Activated T-cell treated with anti-CD3 and anti-CD28 coated beads, Interleukin-2, amount 50 U/mL, for 24 hours (primary cell): Measurements from ENCODE around the gene ANO5.
"Not testable (repeated sequence)": the region's sequence is repeated elsewhere in the genome, so short reads cannot be mapped to it uniquely, and the experiment has no call there.

Experiments used
- DNase-seq: peaks from one replicate; pipeline ENCODE4 v3.0.0-alpha.2; 2020
- H3K27ac Mint-ChIP-seq: 2 replicates; pipeline ENCODE4 v1.8.0; 2020; ENCODE audit warnings: mild to moderate bottlenecking, mixed read lengths
- H3K27me3 Mint-ChIP-seq: 2 replicates; pipeline ENCODE4 v1.8.0; 2020; ENCODE audit warnings: mixed read lengths
- H3K36me3 Mint-ChIP-seq: 2 replicates; pipeline ENCODE4 v1.8.0; 2020; ENCODE audit warnings: low read depth, mixed read lengths
- H3K4me1 Mint-ChIP-seq: 2 replicates; pipeline ENCODE4 v1.8.0; 2020; ENCODE audit warnings: low read depth, mixed read lengths
- H3K4me3 Mint-ChIP-seq: 2 replicates; pipeline ENCODE4 v1.8.0; 2020; ENCODE audit warnings: mild to moderate bottlenecking, moderate library complexity, mixed read lengths
- H3K9me3 Mint-ChIP-seq: 2 replicates; pipeline ENCODE4 v1.8.0; 2020; ENCODE audit warnings: mixed read lengths

The ANO5 gene

GRCh38 chr11:22244986-22245592, 52.2 kb downstream of the ANO5 start:
- H3K27me3 Mint-ChIP-seq, result peaks cover 16% of the 10 kb centered on the region
- no peaks in the 10 kb centered on the region for H3K4me1 Mint-ChIP-seq
- no peaks in the 10 kb centered on the region for H3K9me3 Mint-ChIP-seq
- no peak overlapping the region for H3K4me3 Mint-ChIP-seq
- no peak for DNase-seq
- no peaks in the 10 kb centered on the region for H3K36me3 Mint-ChIP-seq
- H3K27ac Mint-ChIP-seq, result no peak overlapping the region

GRCh38 chr11:22246992-22247391, 54.1 kb downstream of the ANO5 start:
- peaks cover 21% of the 10 kb centered on the region for H3K27me3 Mint-ChIP-seq
- DNase-seq, result no peak
- H3K9me3 Mint-ChIP-seq, result no peaks in the 10 kb centered on the region
- H3K4me1 Mint-ChIP-seq, result no peaks in the 10 kb centered on the region
- H3K4me3 Mint-ChIP-seq, result no peak overlapping the region
- H3K27ac Mint-ChIP-seq, result no peak overlapping the region
- no peaks in the 10 kb centered on the region for H3K36me3 Mint-ChIP-seq

GRCh38 chr11:22249871-22250270, 57.0 kb downstream of the ANO5 start:
- no peak for DNase-seq
- H3K4me3 Mint-ChIP-seq, result no peak overlapping the region
- peaks cover 17% of the 10 kb centered on the region for H3K27me3 Mint-ChIP-seq
- no peaks in the 10 kb centered on the region for H3K4me1 Mint-ChIP-seq
- H3K27ac Mint-ChIP-seq, result no peak overlapping the region
- H3K36me3 Mint-ChIP-seq, result no peaks in the 10 kb centered on the region
- H3K9me3 Mint-ChIP-seq, result no peaks in the 10 kb centered on the region

GRCh38 chr11:22256876-22257275, 64.0 kb downstream of the ANO5 start:
- Mint-ChIP-seq H3K27me3 (no peaks in the 10 kb centered on the region), H3K36me3 (no peaks in the 10 kb centered on the region), H3K4me1 (no peaks in the 10 kb centered on the region), H3K4me3 (no peak overlapping the region), H3K9me3 (no peaks in the 10 kb centered on the region), H3K27ac (no peak overlapping the region)
- DNase-seq, result no peak

GRCh38 chr11:22263613-22264012, 70.7 kb downstream of the ANO5 start:
- no peaks in the 10 kb centered on the region for H3K27me3 Mint-ChIP-seq
- no peak for DNase-seq
- no peaks in the 10 kb centered on the region for H3K36me3 Mint-ChIP-seq
- no peak overlapping the region for H3K4me3 Mint-ChIP-seq
- H3K27ac Mint-ChIP-seq, result no peak overlapping the region
- H3K9me3 Mint-ChIP-seq, result no peaks in the 10 kb centered on the region
- no peaks in the 10 kb centered on the region for H3K4me1 Mint-ChIP-seq

- not testable (repeated sequence) for H3K27me3 Mint-ChIP-seq, H3K27ac Mint-ChIP-seq, H3K36me3 Mint-ChIP-seq, DNase-seq, H3K4me3 Mint-ChIP-seq, H3K9me3 Mint-ChIP-seq, H3K4me1 Mint-ChIP-seq
Measured at GRCh38 chr11:22268983-22269624, 76.2 kb downstream of the ANO5 start.

- Mint-ChIP-seq H3K9me3 (no peaks in the 10 kb centered on the region), H3K4me1 (no peaks in the 10 kb centered on the region), H3K4me3 (no peak overlapping the region), H3K27ac (no peak overlapping the region), H3K36me3 (no peaks in the 10 kb centered on the region), H3K27me3 (no peaks in the 10 kb centered on the region)
- no peak for DNase-seq
Measured at GRCh38 chr11:22273781-22274180, 80.9 kb downstream of the ANO5 start.

GRCh38 chr11:22275600-22275999, 82.7 kb downstream of the ANO5 start:
- no peak for DNase-seq
- H3K4me1 Mint-ChIP-seq, result no peaks in the 10 kb centered on the region
- no peak overlapping the region for H3K4me3 Mint-ChIP-seq
- no peak overlapping the region for H3K27ac Mint-ChIP-seq
- no peaks in the 10 kb centered on the region for H3K36me3 Mint-ChIP-seq
- no peaks in the 10 kb centered on the region for H3K9me3 Mint-ChIP-seq
- no peaks in the 10 kb centered on the region for H3K27me3 Mint-ChIP-seq

GRCh38 chr11:22276535-22276934, 83.7 kb downstream of the ANO5 start:
- DNase-seq, result no peak
- Mint-ChIP-seq H3K36me3 (no peaks in the 10 kb centered on the region), H3K9me3 (no peaks in the 10 kb centered on the region), H3K27ac (no peak overlapping the region), H3K4me3 (no peak overlapping the region), H3K4me1 (no peaks in the 10 kb centered on the region), H3K27me3 (no peaks in the 10 kb centered on the region)

GRCh38 chr11:22284991-22285390, 92.1 kb downstream of the ANO5 start:
- not testable (repeated sequence) for H3K27ac Mint-ChIP-seq, H3K9me3 Mint-ChIP-seq, H3K4me3 Mint-ChIP-seq, H3K27me3 Mint-ChIP-seq, DNase-seq, H3K4me1 Mint-ChIP-seq, H3K36me3 Mint-ChIP-seq

- no peak for DNase-seq
- no peaks in the 10 kb centered on the region for H3K9me3 Mint-ChIP-seq
- no peaks in the 10 kb centered on the region for H3K4me1 Mint-ChIP-seq
- no peak overlapping the region for H3K4me3 Mint-ChIP-seq
- H3K36me3 Mint-ChIP-seq, result no peaks in the 10 kb centered on the region
- no peak overlapping the region for H3K27ac Mint-ChIP-seq
- H3K27me3 Mint-ChIP-seq, result peaks cover 7% of the 10 kb centered on the region
Measured at GRCh38 chr11:22302368-22302767, 109.5 kb downstream of the ANO5 start.

- H3K27ac Mint-ChIP-seq, result no peak overlapping the region
- H3K4me3 Mint-ChIP-seq, result no peak overlapping the region
Measured at GRCh38 chr11:22304337-22304961, 111.6 kb downstream of the ANO5 start.

GRCh38 chr11:22317656-22318055, 124.8 kb downstream of the ANO5 start:
- Mint-ChIP-seq H3K27me3 (no peaks in the 10 kb centered on the region), H3K4me1 (no peaks in the 10 kb centered on the region), H3K9me3 (no peaks in the 10 kb centered on the region), H3K36me3 (no peaks in the 10 kb centered on the region), H3K27ac (no peak overlapping the region), H3K4me3 (no peak overlapping the region)
- no peak for DNase-seq

More at GRCh38 chr11:22304337-22304961, 111.6 kb downstream of the ANO5 start:
- no peak for DNase-seq
- H3K9me3 Mint-ChIP-seq, result no peaks in the 10 kb centered on the region
- H3K4me1 Mint-ChIP-seq, result no peaks in the 10 kb centered on the region
- peaks cover 7% of the 10 kb centered on the region for H3K27me3 Mint-ChIP-seq
- no peaks in the 10 kb centered on the region for H3K36me3 Mint-ChIP-seq

GRCh38 chr11:22331771-22332170, 138.9 kb downstream of the ANO5 start:
- Mint-ChIP-seq H3K4me1 (no peaks in the 10 kb centered on the region), H3K27ac (no peak overlapping the region), H3K27me3 (peaks cover 21% of the 10 kb centered on the region), H3K9me3 (no peaks in the 10 kb centered on the region), H3K36me3 (no peaks in the 10 kb centered on the region), H3K4me3 (no peak overlapping the region)
- DNase-seq, result no peak
